OCI-LY3 (cell line): ENCODE results near the gene PLK1.

Source experiments
- EZH2phosphoT487 ChIP-seq: fragments of 200-600 bp; shearing (Covaris generic); IDR thresholded peaks from 2 replicates; pipeline ENCODE4 v1.6.1; 2018; ENCODE audit warnings: antibody characterized with exemption, mixed run types, low read depth
- TF ChIP-seq, protein P1 (sequence below): fragments of 200-600, 300-600 bp; sonication (generic); IDR thresholded peaks from 2 replicates; pipeline ENCODE4 v1.5.1; 2014; ENCODE audit warnings: antibody characterized with exemption, low read length, low read depth

GRCh38 chr16:23668873-23669272 lies 9.8 kb upstream of the PLK1 start:
- TF ChIP-seq, protein P1, sequence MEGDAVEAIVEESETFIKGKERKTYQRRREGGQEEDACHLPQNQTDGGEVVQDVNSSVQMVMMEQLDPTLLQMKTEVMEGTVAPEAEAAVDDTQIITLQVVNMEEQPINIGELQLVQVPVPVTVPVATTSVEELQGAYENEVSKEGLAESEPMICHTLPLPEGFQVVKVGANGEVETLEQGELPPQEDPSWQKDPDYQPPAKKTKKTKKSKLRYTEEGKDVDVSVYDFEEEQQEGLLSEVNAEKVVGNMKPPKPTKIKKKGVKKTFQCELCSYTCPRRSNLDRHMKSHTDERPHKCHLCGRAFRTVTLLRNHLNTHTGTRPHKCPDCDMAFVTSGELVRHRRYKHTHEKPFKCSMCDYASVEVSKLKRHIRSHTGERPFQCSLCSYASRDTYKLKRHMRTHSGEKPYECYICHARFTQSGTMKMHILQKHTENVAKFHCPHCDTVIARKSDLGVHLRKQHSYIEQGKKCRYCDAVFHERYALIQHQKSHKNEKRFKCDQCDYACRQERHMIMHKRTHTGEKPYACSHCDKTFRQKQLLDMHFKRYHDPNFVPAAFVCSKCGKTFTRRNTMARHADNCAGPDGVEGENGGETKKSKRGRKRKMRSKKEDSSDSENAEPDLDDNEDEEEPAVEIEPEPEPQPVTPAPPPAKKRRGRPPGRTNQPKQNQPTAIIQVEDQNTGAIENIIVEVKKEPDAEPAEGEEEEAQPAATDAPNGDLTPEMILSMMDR = no peak
- TF ChIP-seq EZH2phosphoT487 = no peak
